Coronary artery (tissue), 2 donors: Measurements from ENCODE around the gene STRAP.

Experiments
- DNase-seq: peaks from one replicate; pipeline ENCODE4 v3.0.0-alpha.2; 2017; ENCODE audit warnings: low spot score
- H3K27ac ChIP-seq, 2 donors: fragments of 200-600 bp; sonication (generic); one replicate each; pipeline ENCODE4 v1.5.1; 2016 to 2019
- H3K4me3 ChIP-seq: fragments of 200-600 bp; sonication (generic); 2 replicates; pipeline ENCODE4 v1.5.1; 2016; ENCODE audit warnings: mild to moderate bottlenecking, moderate library complexity
- TF ChIP-seq, protein P1 (sequence below): fragments of 200-600 bp; sonication (generic); IDR thresholded peaks from one replicate; pipeline ENCODE4 v1.5.1; 2019; ENCODE audit warnings: antibody characterized with exemption

The STRAP gene

DNA sequence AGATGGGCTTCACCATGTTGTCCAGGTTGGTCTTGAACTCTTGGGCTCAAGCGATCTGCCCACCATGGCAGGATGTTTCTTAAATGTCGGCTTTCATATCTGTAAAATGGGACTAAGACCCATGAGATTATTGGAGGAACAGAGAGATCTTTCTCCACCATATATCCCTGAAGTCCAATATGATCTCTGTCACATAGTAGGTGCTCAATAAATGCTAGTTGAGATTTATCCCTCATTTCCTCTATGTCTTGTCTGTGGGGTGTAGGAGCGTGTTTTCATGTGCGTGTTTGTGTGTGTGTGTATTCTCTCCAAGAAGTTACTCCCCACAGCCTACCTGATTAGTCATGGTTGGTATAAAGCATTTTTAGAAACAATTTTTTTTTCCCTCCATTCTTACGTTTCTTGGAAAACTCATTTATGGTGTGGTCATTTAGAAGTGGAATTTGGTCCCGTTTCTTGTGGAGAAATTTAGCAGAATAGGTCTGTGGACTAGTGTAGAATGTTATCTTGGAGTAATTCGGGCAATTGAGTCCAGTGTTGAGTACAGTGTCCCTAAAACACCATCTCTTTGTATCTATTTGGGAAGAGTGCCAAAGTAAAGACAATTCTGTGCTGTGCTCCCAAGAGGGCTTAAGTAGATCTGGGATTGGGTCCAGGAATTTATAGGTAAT, 4.3 kb downstream of the STRAP start:
- Histone ChIP-seq H3K4me3 (peak overlapping the region; percentile 1), H3K27ac (no peak overlapping the region)
- TF ChIP-seq, protein P1, sequence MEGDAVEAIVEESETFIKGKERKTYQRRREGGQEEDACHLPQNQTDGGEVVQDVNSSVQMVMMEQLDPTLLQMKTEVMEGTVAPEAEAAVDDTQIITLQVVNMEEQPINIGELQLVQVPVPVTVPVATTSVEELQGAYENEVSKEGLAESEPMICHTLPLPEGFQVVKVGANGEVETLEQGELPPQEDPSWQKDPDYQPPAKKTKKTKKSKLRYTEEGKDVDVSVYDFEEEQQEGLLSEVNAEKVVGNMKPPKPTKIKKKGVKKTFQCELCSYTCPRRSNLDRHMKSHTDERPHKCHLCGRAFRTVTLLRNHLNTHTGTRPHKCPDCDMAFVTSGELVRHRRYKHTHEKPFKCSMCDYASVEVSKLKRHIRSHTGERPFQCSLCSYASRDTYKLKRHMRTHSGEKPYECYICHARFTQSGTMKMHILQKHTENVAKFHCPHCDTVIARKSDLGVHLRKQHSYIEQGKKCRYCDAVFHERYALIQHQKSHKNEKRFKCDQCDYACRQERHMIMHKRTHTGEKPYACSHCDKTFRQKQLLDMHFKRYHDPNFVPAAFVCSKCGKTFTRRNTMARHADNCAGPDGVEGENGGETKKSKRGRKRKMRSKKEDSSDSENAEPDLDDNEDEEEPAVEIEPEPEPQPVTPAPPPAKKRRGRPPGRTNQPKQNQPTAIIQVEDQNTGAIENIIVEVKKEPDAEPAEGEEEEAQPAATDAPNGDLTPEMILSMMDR: no peak
- no peak for DNase-seq

DNA sequence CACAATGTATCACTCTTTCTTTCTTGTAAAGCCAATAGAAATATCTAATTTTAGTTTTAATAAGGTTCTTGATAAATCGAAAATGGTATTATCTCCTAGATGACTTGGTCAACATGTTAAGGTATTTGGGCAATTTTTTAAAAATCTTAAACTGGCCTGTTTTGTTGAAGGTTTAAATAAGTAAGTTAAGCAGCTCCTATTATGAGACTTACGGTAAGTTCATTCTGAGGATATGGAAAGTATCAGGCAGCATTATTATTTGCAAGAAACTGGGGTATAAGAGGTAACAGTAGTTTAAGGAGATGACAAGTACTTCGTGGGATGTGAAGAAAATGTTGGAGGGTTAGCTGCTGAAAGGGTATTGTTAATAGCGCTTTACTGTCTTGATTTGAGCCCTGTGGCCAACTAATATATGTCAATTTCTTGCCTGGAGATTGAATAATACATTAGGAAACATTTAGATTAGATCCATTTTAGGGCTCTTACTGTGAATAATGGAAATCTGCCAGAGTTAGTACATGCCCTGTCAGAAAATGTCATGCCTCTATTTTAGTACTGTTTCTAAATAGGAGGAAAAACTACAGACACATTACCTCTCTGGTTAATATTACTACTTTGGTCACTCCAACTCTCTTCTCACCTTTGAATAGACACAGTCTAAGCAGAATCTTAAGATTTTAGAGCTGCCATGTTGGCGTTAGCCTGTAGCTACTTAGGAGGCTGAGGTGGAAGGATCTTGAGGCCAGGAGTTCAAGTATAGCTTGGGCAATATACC, 5.0 kb downstream of the STRAP start:
- Histone ChIP-seq H3K4me3 (no peak overlapping the region), H3K27ac (no peak overlapping the region)
- TF ChIP-seq, protein P1: no peak
- no peak for DNase-seq

DNA sequence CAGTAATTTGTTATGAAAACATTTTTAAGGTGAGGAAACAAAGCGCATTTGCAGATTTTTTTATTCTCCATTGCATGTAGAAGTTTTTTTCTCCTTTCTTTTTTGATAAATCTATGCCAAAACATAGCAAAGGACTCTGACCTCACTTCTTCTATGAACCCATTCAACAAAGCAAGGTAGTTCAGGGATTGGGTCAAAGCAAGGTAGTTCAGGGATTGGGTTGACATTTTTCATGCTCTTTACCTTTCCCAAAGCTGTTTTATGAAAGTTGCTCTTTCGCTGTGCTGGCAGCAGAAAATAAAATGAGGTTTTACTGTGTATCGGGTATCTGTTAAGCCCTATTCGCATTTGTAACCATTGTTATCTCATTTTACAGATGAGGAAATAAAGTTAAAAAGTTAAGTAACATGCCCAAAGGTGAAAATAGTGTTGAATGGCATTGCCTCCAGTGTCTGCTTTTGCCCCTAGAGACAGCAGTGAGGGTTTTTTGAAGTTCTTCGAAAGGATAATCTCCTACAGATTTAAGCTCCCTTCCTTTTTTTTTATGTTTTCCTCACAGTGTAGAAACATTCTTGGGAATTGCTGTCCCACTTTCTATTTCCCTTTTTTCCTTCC, 10.6 kb downstream of the STRAP start:
- Histone ChIP-seq H3K4me3 (no peak overlapping the region), H3K27ac (no peak overlapping the region)
- TF ChIP-seq, protein P1: no peak
- no peak for DNase-seq

DNA sequence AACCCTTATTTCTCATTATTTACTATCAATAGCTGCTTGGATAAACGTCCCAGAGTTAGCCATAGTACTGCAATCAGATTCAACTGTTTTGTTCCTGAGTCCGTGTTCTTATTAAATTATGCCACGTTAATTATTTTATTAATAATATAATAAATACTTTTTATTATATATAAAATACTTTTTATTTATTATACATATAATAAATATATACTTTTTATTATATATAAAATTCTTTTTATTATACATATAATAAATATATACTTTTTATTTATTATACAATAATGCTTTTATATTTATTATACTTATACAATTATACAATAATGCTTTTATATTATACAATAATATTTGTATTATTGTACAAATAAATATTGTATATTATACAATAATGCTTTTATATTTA, 11.1 kb downstream of the STRAP start:
- DNase-seq: no peak
- Histone ChIP-seq H3K27ac (no peak overlapping the region), H3K4me3 (no peak overlapping the region)
- TF ChIP-seq, protein P1: no peak

DNA sequence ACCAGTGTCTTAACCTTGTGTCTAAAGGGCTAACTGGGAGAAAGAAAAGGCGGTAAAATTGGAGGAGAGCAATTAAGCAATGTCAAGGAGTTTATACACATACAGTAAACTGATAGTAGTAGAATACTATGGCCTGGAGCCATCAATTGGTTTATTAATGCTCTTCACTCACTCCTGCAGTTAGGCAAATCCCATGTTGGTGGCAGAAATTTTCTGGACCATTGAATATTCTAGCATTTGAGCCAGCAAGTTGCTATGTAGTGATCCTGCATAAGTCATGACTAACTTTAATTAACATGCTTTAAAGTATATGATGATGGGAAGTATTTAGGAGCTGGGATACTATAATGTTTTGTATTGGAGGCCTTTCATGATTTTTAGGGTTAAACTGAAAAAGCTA, 14.7 kb downstream of the STRAP start:
- no peak for DNase-seq
- H3K27ac ChIP-seq: no peak overlapping the region
- TF ChIP-seq, protein P1: no peak
- H3K4me3 ChIP-seq: no peak overlapping the region

DNA sequence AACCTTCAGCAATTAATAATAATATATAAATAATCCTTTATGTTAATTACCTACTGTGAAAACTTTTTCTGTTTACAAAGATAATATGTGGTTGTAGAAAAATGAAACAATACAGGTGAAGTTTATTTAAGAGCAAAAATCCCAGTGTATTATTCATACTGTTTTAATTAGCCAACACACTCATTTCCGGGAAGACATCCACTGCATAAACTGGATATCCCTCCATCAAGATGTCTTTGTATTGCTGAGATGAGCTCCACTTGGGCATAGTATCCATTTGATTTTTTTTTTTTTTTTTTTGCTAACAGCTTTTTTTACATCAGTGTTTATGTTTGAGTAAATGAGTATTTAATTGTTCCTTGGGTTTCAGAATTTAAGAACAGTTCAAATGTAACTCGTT, 15.2 kb downstream of the STRAP start:
- TF ChIP-seq, protein P1: no peak
- no peak overlapping the region for H3K4me3 ChIP-seq
- no peak for DNase-seq
- H3K27ac ChIP-seq: no peak overlapping the region
